Muscle of back (tissue), 11 donors: Measurements from ENCODE around the gene ALG5. TPM values are rescaled to one million over a fixed set of nuclear protein-coding genes. Genes with fewer than 3 reads are reported as not detected.

ENCODE experiments used
- DNase-seq, 3 donors: peaks; one replicate each; pipeline versions ENCODE4 v3.0.0 to v3.0.0-alpha.2; 2013
- polyA plus RNA-seq, 10 donors: library from polyadenylated mRNA; unstranded; fragments of 120-200 nt; gene quantifications; one replicate each; pipeline ENCODE4 v1.2.1, GENCODE V29; 2013; ENCODE audit not compliant: insufficient read length in 10 of 10

ALG5 gene
- polyA plus RNA-seq, 10 donors = 18.7 to 25.2 (median 21.2) TPM

GRCh38 chr13:36986462-36987240 lies 12.5 kb downstream of the ALG5 start:
- DNase-seq = no peak

GRCh38 chr13:36981156-36981743 lies 17.9 kb downstream of the ALG5 start:
- DNase-seq = peak in 1 of 3 donors; percentile 66

GRCh38 chr13:36979361-36980050 lies 19.6 kb downstream of the ALG5 start:
- no peak for DNase-seq

GRCh38 chr13:36975172-36975571 lies 24.0 kb downstream of the ALG5 start:
- DNase-seq = no peak

GRCh38 chr13:36973621-36974295 lies 25.4 kb downstream of the ALG5 start:
- DNase-seq = no peak

- DNase-seq = no peak
Measured at GRCh38 chr13:36973009-36973408, 26.1 kb downstream of the ALG5 start.

DNA sequence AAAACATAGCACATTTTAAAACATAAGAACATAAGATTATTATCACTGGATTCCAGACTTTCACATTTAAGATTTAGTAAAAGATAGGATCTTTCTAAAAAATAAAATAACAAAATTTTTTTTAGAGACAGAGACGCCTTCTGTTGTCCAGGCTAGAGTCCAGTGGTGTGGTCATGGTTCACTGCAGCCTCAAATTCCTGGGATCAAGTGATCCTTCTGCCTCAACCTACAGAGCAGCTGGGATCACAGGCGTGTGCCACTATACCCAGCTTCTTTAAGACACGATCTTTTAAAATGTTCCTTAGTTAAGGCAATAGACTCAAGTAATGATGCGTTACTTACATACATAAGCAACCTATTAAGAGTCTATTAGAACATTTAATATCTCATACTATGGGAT lies 32.7 kb downstream of the ALG5 start:
- no peak for DNase-seq

GRCh38 chr13:36965767-36966166 lies 33.4 kb downstream of the ALG5 start:
- DNase-seq = peak in 1 of 3 donors; percentile 26

GRCh38 chr13:36959456-36960116 lies 39.6 kb downstream of the ALG5 start:
- DNase-seq = peak; percentile 48 to 84 (median 76)

GRCh38 chr13:36954542-36954941 lies 44.6 kb downstream of the ALG5 start:
- DNase-seq = no peak

GRCh38 chr13:36950920-36951319 lies 48.2 kb downstream of the ALG5 start:
- no peak for DNase-seq

DNA sequence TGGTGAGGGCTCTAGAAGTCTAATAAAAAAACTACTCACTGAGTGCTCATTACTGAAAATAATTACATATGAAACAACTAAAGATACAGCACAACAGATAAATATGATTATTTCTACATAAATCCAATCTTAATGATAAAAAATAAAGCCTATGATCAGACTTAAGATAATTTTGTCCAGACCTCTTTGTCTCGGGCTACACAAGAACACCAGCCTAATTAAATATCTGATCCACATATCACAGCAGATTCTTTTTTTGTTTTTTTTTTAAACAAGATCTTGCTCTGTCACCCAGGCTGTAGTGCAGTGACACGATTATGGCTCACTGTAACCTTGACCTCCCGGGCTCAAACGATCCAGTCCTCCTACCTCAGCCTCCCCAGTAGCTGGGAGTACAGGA lies 48.8 kb downstream of the ALG5 start:
- DNase-seq = no peak

DNA sequence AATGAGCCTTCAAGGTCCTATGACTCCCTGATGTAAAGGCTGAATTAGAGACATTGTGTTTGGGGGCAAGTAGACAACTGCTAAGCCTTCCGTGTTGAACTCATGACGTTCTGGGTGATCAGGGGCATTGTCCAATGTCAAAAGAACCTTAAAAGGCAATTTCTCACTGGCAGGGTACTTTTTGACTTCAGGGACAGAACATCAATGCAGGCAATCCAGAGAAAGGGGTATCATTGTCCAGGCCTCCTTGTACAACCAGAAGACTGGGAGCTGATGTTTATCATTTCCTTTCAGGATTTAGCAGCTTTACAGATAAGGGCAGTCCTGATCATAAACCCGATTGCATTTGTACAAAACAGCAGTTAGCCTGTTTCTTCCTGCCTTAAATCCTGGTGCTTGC lies 54.1 kb downstream of the ALG5 start:
- no peak for DNase-seq

- DNase-seq = no peak
Measured at GRCh38 chr13:36925603-36926002, 73.5 kb downstream of the ALG5 start.

GRCh38 chr13:36924001-36924400 lies 75.1 kb downstream of the ALG5 start:
- no peak for DNase-seq

DNA sequence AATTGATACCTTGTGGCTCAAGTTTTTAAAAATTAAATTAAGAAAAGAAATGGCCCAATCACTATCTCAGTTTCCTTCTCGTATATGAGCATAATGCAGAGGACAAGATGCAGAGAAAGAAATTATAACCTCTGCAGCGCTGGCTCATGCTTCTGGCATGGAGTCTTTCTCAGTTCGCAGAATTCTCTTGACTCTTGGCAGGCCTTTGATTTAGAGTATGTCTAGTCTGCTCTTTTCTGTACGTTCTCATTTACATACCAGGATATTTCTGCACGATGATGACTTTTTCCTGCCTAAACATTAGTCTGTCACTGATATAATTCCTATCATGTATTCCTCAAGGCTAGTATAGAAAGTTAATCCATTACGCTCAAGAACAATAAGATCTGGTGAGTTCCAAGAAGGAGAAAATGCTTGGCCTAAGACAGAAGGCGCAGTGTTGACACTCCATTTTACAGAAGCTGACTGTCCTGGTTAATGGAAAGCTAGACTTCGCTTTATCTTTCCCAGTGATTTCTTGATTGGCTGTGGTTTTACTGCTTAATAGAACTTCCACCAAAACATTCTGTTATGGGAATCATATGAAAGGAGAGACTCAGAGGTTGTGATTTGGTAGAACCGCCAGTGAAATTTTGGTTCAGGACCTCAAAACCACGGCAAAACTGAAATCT lies 77.4 kb downstream of the ALG5 start:
- peak in 2 of 3 donors; percentile 8 to 50 for DNase-seq

- DNase-seq = peak in 2 of 3 donors; percentile 11 to 75
Measured at GRCh38 chr13:36920616-36921185, 78.4 kb downstream of the ALG5 start.

DNA sequence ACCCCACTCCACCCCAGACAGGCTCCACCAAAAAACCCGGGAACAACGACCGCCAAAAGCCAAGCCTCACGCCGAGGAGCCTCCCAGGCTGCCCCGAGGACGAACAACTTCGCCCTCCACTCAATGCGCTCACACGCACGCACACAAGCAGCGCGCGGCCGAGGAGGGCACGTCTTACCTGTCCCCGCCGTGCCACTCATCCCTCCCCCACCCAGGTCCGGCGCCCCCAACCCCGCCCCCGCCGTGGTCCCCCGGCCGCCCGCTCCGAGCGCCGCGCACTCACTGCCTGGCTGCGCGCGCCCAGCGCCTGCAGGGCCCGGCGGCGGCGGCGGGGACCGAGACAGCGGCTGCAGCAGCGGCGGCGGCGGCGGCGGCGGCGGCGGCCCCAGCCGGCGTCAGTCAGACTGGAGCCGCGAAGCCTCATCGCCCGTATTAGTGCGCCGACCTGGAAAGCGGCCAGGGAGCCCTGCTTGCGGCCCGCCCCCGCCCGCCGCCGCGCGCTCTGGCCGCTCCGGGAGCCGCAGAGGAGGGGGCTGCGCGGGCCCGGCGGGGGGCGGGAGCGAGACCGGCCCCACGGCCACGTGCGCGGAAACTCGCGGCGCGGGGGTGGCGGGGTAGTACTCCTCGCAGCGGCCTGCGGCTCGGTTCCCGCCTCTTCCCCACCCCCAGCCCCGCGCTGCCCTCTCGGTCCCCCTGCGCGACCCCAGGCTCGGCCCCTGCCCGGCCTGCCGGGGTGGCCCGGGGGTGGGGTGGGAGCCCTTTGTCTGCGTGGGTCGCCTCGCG lies 79.1 kb downstream of the ALG5 start, which contains the start of gene SMAD9:
SMAD9 (minus strand) TSS at position 406 of the 783 bp plus-strand sequence. CDS start 40,549 bp downstream, outside the sequence.
- DNase-seq = peak; percentile 74 to 91 (median 86)

GRCh38 chr13:36919171-36919832 lies 79.8 kb downstream of the ALG5 start:
- DNase-seq = peak; percentile 41 to 81 (median 59)
